Measurements from ENCODE around the gene TSPAN31.

GRCh38 chr12:57723630-57723962, 21.2 kb upstream of the TSPAN31 start:
- TF ChIP-seq POLR2A (IDR thresholded peaks at IDR 0.05) (no peak), CTCF (IDR thresholded peaks at IDR 0.05) (no peak), POLR2AphosphoS5 (IDR thresholded peaks at IDR 0.05) (no peak)
